ENCODE data around the gene HLA-G.

GRCh38 chr6:29829766-29830165 is 2.1 kb downstream of the HLA-G start:
- TF ChIP-seq CTCF (IDR thresholded peaks at IDR 0.05) (no peak), POLR2A (IDR thresholded peaks at IDR 0.05) (no peak)
